Measurements from ENCODE around the gene KAZN.

KAZN gene

GRCh38 chr1:14949270-14949835, 350.9 kb downstream of the KAZN start:
- no peak for DNase-seq (ENCODE audit: low read depth)
- no peak overlapping the region for H3K4me3 ChIP-seq (ENCODE audit: low read depth, low read length)
- no peak for TF ChIP-seq CTCF (IDR thresholded peaks at IDR 0.05; ENCODE audit: insufficient read depth, low read depth, low read length, missing control alignments)

GRCh38 chr1:14949836-14950713, 351.6 kb downstream of the KAZN start:
- H3K4me3 ChIP-seq (ENCODE audit: low read depth, low read length), result no peak overlapping the region
- no peak for TF ChIP-seq CTCF (IDR thresholded peaks at IDR 0.05; ENCODE audit: insufficient read depth, low read depth, low read length, missing control alignments)
- no peak for DNase-seq (ENCODE audit: low read depth)

GRCh38 chr1:14951766-14952165, 353.3 kb downstream of the KAZN start:
- TF ChIP-seq CTCF (IDR thresholded peaks at IDR 0.05; ENCODE audit: insufficient read depth, low read depth, low read length, missing control alignments), result no peak
- DNase-seq (ENCODE audit: low read depth), result no peak
- H3K4me3 ChIP-seq (ENCODE audit: low read depth, low read length), result no peak overlapping the region

- DNase-seq (ENCODE audit: low read depth), result no peak
- no peak for TF ChIP-seq CTCF (IDR thresholded peaks at IDR 0.05; ENCODE audit: insufficient read depth, low read depth, low read length, missing control alignments)
- no peak overlapping the region for H3K4me3 ChIP-seq (ENCODE audit: low read depth, low read length)
Measured at GRCh38 chr1:14952626-14953314, 354.3 kb downstream of the KAZN start.

- H3K4me3 ChIP-seq (ENCODE audit: low read depth, low read length), result no peak overlapping the region
- no peak for DNase-seq (ENCODE audit: low read depth)
- TF ChIP-seq CTCF (IDR thresholded peaks at IDR 0.05; ENCODE audit: insufficient read depth, low read depth, low read length, missing control alignments), result no peak
Measured at GRCh38 chr1:14954210-14954609, 355.7 kb downstream of the KAZN start.

- TF ChIP-seq CTCF (IDR thresholded peaks at IDR 0.05; ENCODE audit: insufficient read depth, low read depth, low read length, missing control alignments), result no peak
- DNase-seq (ENCODE audit: low read depth), result no peak
- H3K4me3 ChIP-seq (ENCODE audit: low read depth, low read length), result no peak overlapping the region
Measured at GRCh38 chr1:14954930-14955329, 356.4 kb downstream of the KAZN start.
